Right ventricle myocardium superior (tissue), 1 donor: Measurements from ENCODE around the gene CSMD2. TPM values are rescaled to one million over a fixed set of nuclear protein-coding genes. Genes with fewer than 3 reads are reported as not detected.
A peak's percentile ranks its signal among the peaks of the same experiment; 100 is the strongest.

Experiments
- ATAC-seq: fragments of 200-7000 bp; cut with Tn5 transposase; one replicate; pipeline ENCODE4 v1.9.1; 2020; ENCODE audit warnings: mild to moderate bottlenecking; ENCODE audit not compliant: poor library complexity
- DNase-seq: peaks from one replicate; pipeline ENCODE4 v3.0.0-alpha.2; 2020
- intact Hi-C: fragments of 100-400 bp; cut with DNase I; formaldehyde crosslinking; loops from one replicate; pipeline ENCODE4 v1.11.2; 2022
- total RNA-seq: library from RNA; stranded (reverse); fragmentation: NEBNext Ultra II Directional; extraction: Animal tissue kit (Norgen Biotek cat#: 25700); gene quantifications from one replicate; pipeline ENCODE4 v1.2.1, GENCODE V29; 2021
- donor health status: DM: no; HTN: yes; CAD: no; lungs with severe emphysema.

The CSMD2 gene
- total RNA-seq, 1 donor from 2014 or later: 0.40 TPM

DNA sequence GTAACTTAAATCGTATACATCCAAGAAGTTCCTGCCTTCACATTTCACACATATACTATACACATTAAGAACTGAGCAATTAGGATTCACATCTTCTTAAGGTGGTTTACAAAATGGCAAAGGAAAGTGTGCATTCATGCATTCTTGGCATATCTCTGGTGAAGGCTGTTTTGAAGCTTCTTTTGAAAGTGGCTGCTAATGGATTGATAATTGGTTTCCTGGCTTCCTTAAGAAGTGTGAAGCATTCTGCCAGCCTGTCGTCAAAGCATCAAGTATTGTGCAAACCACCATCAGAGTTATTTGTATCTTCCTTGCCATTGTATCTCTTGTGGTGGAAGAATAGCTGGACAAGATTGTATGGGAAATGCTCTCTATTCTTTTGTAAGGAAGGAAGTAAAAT is 396.2 kb downstream of the CSMD2 start:
- ATAC-seq: no peak
- no peak for DNase-seq
- intact Hi-C loops: no loop called here

DNA sequence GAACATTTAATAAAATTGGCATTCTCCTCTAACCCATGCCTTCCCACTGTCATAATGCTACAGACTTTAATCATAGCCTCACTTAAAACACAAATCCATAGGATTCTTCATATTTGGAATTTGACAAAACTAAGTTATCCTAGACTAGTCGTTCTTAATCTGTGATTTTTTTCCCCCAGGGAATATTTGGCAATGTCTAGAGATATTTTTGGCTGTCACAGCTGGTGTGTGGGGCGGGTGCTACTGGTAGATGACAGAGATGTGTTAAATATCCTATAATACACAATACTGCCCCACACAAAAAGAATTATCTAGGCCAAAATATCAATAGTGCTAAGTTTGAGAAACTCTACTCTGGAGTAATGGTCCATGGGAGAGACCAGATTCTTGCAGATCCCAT is 396.9 kb downstream of the CSMD2 start:
- ATAC-seq: no peak
- DNase-seq: no peak
- intact Hi-C loops: no loop called here

DNA sequence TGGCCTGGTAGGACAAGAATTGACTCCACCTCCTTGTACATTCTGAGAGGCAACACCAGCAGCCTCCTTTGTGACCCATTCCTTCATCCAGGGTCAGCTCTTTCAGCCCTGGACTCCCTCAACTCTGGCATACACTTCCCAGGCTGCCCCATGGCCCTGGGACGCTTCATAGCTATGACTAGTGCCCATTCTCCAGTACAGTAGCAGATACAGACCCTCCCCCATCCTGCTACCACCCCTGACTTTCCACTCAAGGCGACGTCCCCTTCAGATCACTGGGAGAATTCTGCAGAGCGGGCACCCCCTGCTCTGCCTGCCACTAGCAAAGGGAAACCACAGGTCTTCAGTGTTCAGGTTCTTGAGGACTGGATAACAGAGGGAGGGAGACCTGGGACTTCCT is 400.9 kb downstream of the CSMD2 start:
- intact Hi-C loops: no loop called here
- ATAC-seq (no peak), DNase-seq (no peak)

DNA sequence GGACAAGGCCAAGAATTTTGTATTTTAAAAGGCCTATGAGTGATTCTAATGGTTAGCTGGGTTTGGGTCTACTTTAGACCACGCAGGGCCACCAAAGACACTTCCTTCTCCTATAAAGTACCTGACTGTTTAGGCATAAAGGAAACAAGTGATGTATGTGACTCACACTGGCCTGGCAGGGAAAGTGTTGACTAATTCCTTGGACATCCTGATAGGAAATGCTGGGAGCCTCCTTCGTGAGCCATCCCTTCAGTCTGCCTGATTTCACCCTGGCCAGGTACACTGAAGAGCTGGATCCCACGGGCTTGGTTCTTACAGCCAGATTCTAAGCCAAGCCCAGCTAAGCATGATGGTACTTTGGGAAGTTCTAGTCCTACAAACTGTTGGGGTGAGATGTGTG is 401.6 kb downstream of the CSMD2 start:
- intact Hi-C loops: no loop called here
- no peak for DNase-seq
- no peak for ATAC-seq

DNA sequence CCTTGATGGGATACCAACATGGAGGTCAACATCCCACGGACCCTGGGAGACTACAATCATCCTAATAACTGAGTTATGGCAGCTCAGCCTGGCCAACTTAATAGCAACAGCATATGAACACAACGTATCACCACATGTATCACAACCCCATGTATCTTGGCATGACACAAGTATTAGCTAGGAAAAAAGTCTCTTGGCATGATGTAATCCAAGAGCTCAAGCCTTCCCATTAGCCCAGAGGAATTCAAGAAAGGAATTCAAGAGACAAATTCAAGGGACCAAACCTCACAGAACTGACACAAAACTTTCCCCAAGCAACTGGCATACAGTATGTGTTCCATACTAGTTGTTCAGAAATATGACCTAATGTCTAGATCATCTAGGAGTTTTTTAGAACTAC is 402.1 kb downstream of the CSMD2 start:
- ATAC-seq (peak; percentile 37), DNase-seq (no peak)
- intact Hi-C loops: no loop called here

DNA sequence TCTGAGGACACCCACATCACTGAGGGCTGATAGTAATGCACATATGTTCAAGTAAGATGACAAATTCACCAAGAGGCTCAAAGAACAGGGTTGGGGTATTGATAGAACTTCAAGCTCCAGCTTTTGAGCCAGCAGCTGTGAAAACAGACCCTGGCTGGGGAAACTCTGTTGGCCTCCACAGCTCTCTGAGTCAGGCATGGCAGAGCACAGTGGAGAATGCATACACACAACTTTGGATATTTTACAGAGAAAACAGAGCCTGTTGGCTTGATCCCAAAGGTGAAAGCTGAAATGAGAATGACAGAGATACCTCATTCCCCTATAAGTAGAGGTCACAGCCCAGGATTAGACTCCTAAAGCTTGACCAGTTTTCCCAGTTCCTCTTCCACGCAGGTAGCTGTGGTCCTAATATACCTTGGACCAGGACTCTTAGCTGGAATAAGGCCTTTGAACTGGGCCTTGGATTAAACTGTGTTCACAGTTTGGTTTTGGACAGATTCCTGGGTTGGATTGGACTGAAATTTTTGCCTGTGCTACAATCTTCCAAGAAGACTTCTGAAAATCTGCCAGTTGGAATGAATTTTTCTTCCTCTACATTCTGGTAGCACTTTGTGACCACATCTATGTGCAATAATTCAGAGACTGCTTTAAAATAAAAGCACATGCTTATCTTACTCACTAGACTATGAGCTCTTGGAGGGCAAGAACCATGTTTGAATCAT is 402.8 kb downstream of the CSMD2 start:
- DNase-seq (no peak), ATAC-seq (peak; percentile 62)
- intact Hi-C loops: no loop called here

DNA sequence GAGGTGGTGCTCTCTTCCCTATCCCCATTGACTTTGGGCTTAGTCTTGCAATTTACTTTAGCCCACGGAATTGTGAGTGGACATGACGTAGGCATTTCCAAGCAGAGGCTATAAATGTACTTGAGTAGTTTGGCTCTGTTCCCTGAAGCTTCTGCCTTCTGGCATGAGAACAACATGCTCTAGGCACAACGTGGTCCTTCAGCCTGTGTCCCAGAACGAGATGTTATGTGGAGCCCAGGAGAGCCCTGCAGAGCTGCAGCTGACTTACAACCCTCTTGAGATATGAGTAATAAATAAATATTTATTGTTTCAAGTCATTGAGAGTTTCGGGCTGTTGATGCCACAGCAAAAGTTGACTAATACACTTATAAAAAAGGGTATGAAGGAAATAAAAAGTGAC is 406.3 kb downstream of the CSMD2 start:
- peak; percentile 57 for DNase-seq
- intact Hi-C loops: no loop called here
- ATAC-seq: peak; percentile 85

DNA sequence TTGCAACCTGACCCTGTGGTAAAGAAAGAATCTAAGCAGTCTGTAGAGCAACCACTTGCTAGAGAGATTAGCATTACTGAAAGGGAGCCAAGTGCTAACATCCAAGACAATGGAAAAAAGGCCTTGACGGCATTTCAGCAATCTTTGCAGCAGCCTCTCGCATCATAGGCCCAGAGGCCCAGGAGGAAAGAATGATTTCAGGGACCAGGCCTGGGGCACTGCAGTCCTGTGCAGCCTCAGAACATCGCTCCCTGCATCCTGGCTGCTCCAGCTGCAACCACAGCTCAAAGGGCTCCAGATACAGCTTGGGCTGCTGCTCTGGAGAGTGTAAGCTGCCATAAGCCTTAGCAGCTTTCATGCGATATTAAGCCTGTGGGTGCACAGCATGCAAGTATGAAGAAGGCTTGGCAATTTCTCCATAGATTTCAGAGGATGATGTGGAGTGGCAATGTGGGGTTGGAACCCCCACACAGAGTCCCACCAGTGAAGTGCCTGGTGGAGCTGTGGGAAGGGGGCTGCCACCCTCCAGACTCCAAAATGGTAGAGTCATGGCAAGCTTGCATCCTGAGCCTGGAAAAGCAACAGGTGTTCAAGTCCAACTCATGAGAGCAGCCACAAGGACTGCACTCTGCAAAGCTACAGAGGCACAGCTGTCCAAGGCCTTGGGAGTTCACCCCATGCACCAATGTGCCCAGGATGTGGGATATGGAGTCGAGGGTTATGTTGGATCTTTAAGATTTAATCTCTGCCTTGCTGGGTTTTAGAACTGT is 411.8 kb downstream of the CSMD2 start:
- no peak for DNase-seq
- intact Hi-C loops: no loop called here
- no peak for ATAC-seq

DNA sequence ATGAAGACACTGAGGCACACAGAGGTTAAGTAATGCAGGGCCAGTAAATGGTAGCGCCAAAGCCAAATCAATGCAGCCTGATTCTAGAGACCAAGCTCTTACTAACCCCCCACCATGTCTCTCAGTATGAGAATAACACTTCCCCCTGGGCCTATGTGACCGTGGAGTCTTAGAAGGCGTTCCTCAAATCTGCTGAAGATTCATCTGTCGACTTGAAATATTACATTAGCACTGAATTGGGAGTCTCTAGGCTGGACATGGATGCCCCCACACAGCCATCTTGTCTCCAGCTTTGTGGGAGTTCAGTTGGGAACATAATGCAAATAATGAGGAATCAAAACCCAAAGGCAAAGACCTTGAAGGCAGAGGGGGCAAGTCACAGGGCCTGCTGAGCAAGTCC is 419.1 kb downstream of the CSMD2 start:
- intact Hi-C loops: no loop called here
- ATAC-seq (no peak), DNase-seq (no peak)

DNA sequence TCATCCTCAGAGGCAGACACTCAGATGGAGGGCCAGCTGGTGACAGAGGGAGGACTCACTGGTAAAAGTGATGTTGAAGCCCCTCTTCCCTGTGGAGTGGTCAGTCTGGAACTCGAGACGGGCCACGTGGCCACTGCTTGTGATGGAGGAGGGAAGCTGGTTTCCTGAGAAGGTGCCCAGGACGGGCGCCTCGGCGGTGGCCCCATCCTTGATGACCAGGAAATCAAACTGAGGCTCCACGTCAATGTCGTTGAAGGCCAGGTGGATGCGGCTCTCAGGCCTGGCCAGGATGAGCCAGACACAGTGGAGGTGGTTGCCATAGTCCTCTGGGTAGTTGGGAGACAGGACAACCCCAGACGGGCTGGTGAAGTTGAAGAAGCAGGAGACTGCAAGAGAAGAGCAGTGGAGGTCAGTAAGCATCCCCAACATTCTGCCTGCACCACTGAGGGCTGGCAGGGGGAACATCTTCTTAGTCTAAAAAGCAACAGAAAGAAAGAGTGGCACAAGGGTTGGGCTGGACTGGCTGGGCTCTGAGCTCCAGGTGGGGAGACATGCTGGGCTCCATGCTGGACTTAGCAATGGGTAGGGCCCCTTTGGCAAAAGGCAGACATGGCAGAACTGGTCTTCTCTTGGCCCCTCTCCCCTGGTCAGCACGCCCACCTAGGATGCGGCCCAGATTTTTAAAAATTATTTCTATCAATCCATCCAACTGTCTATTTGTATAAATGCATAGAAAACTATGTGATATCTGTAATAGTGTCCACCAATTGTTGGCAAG is 421.6 kb downstream of the CSMD2 start:
- intact Hi-C loops: no loop called here
- ATAC-seq (no peak), DNase-seq (no peak)

DNA sequence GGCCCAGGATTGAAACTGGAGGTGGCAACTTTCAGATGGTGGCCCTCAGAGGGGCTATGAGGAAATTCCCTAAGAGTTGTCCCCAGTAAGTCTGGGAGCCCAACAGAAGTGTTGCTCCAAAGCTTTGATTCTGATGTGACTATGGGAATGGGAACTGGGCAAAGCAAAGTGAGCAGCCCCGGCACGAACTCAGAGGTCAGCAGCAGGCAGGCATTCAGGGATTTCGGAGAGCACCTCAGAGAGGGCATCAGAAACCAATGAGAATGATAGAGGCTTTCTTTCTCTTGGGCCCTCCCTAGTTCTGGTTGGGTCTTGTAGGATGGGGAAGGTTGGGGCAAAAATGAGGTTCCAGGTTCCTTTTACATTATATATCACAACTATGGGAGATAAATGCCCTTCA is 422.4 kb downstream of the CSMD2 start:
- no peak for ATAC-seq
- intact Hi-C loops: no loop called here
- DNase-seq: no peak

DNA sequence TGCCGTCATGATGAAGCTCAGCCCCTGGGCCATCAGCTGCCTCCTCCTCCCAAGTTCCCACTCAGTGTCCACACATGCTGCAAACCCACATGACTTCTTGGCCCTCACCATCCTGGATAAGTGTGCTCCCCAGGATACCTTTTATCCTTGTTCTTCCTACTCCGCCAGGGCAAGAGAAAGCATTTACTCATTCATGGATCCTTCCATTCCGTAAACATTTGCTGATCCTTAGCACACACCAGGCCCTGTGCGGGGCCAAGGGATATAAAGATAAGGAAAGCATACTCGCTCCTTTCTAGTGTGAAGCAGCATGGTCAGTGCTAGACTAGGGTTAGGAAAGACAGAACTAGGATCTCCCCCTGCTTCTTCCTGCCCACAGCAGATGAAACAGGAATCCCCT is 423.3 kb downstream of the CSMD2 start:
- ATAC-seq: no peak
- no peak for DNase-seq
- intact Hi-C loops: no loop called here

DNA sequence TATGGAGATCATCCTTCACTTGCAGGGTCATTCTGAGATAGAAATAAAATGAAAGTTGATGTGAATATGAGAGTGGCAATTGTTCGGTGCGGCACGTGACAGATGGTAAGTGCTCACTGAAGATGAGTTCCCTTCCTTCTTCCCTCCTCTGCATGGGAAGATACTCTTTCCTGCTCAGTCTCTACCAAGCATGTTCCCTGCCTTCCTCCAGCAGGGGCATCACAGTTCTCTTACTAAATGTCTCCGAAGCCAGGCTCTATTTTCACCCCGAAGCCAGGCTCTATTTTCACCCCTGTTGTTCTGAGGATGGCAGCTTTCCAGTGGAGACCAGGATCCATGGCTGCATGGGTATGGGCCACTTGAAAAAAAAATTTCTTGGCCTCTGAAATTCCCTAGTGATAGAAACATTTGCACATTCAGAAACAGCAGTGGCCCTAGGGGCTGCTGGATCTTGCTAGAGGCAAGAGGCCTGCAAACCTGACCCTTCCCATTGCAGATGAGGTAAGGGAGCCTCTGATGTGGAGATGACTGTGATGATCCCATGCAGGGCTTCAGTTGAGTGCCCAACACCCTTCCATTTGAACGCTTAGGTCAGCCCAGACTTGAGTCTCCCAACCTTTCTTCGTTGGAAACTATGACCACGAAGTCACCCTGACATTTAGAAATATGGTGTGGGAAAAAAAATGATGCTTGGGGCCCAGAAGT is 424.8 kb downstream of the CSMD2 start:
- intact Hi-C loops: no loop called here
- ATAC-seq (no peak), DNase-seq (no peak)

DNA sequence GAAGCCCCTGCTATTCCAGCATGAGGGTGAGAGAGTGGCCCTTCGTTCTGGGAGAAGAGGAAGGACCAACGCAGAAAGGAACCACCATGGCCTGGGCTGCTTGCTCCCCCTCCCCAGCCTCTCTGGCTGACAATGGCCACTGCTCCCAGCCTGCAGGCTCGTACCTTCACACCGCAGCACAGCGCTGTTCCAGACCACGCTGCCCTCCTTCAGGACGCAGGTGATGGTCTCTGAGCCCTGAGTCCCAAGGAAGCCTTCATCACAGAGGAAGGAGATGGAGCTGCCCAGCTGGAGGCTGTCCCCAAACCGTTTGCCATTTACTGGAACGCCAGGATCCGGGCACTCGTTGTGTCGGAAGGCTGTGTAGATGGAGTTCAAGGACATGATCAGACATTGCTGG is 426.1 kb downstream of the CSMD2 start:
- intact Hi-C loops: loop anchor here (10.0 kb wide), 1 partner anchor 376 kb away; no protein-coding TSS in a partner anchor
- DNase-seq (no peak), ATAC-seq (no peak)

DNA sequence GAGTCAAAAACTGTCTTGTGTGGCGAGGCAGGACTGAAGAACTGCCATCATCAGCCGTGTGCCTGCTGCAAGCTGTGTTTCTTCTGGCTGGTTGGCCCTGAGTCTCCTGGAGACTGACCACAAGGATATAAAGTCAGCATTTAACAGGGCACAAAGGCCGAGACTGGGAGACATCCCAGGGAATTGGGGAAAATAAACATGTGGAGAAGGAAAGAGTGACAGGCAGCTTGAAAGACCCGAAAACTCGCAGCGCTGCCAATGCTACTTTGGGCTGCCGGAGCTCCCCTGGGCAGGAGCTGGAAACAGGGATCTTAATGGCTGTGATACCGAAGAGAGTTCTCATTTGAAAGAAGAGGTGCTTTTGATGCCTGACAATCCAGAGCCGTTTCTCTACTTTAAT is 426.5 kb downstream of the CSMD2 start:
- ATAC-seq (no peak), DNase-seq (no peak)
- intact Hi-C loops: loop anchor here (10.0 kb wide), 1 partner anchor 376 kb away; no protein-coding TSS in a partner anchor

DNA sequence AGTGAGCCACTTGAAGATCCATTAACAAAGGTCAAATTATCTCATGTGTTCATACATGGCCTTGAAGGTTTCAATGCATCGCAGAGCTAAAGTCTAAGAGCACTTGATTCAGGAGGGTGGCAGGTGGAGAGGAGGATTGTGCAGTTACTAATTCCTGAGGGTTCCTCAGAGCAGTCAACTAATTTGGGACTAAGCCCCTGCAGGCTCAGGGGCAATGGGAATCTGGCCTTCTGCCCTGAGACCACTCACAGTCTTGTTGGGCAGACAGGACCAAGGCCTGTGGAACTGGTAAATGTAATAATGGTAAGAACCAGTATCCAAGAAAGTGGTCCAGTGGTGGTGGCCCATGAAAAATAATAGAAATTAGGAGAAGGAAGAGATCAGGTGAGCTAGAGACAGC is 428.5 kb downstream of the CSMD2 start:
- DNase-seq: no peak
- intact Hi-C loops: loop anchor here (10.0 kb wide), 1 partner anchor 378 kb away; no protein-coding TSS in a partner anchor
- ATAC-seq: no peak

DNA sequence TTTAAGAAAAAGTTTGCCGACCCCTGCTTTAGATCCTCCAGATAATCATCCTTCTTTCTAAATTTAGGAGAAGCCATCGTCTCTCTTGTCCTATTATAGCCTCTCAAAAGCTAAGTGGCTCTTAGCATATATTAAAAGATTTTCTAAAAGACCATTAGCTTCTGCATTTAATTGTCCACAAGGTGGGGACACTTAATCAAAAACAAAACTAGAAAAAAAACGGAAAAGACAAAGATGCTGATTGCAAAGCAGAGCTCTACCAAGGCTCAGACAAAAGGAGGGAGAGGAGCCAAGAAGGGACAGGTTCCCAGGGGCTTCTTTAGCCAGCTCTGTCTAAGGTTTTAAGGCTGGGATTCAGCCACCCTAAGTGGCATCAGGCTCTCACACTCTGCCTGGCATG is 429.4 kb downstream of the CSMD2 start:
- DNase-seq (no peak), ATAC-seq (no peak)
- intact Hi-C loops: loop anchor here (10.0 kb wide), 1 partner anchor 379 kb away; no protein-coding TSS in a partner anchor

DNA sequence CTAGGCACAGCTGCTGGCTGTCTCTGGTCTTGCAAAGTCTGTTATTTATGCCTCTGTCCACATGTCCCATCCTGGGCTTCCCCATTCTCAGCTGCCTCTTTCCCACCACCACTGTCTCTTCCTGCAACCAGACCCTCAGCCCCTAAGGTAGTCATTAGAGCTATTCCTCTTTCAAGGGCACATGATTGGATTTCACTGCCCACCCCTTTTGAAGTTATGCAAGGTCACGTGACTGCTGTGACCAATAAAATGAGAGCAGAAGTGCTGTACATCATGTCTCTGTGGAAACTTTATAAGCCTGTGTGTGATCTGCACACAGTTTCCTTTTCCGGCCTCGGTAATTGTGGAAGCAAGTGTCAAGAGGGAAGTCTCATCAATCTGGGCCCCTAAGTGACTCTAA is 437.7 kb downstream of the CSMD2 start:
- DNase-seq: no peak
- no peak for ATAC-seq
- intact Hi-C loops: no loop called here

DNA sequence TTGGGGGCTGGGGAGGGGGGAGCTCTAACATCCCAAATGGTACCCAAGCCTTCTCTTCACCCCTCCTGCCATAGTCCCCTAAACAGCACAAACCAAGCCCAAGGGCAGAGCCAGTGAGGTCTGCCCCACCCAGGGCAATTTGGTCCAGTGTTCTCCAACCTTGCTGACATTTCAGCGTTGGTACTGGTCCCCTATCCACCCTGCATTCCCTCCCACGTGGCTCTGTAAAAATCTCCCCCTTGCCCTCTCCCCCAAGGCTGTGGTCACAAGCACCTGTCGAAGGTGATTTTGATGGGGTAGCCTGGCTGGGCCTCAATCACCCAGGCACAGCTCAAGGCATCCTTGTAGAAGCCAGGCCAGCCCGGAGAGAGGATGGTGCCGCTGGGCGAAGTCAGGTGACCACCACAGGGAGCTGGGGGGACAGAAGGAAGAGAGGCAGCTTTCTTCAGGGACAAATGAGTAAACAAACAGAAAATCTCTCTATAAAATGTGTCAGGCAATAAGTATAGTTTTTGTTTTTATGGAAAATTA is 438.7 kb downstream of the CSMD2 start:
- ATAC-seq (no peak), DNase-seq (no peak)
- intact Hi-C loops: no loop called here
